HepG2 (cell line): ENCODE data around the gene PHF23. TPM values are rescaled to one million over a fixed set of nuclear protein-coding genes. Genes with fewer than 3 reads are reported as not detected.

Experiments used
- ARID2 ChIP-seq: sonication (generic); formaldehyde crosslinking; IDR thresholded peaks from 2 replicates; pipeline ENCODE4 v1.8.1; 2022; ENCODE audit warnings: mild to moderate bottlenecking, missing genetic modification reagents, borderline replicate concordance
- CHD4 ChIP-seq: fragments of 200-600 bp; sonication (generic); IDR thresholded peaks from 2 replicates; pipeline ENCODE4 v1.7.0; 2017; ENCODE audit warnings: mild to moderate bottlenecking, low read length, borderline replicate concordance
- DZIP1 ChIP-seq: sonication (generic); formaldehyde crosslinking; IDR thresholded peaks from 2 replicates; pipeline ENCODE4 v1.5.0; 2020; ENCODE audit warnings: mild to moderate bottlenecking, missing genetic modification reagents
- HIVEP1 ChIP-seq: sonication (generic); formaldehyde crosslinking; IDR thresholded peaks from 2 replicates; pipeline ENCODE4 v1.4.0; 2020; ENCODE audit warnings: mild to moderate bottlenecking, missing genetic modification reagents
- HOXA5 ChIP-seq: sonication (generic); formaldehyde crosslinking; IDR thresholded peaks from 2 replicates; pipeline ENCODE4 v1.4.0; 2020; ENCODE audit warnings: missing genetic modification reagents
- KDM5B ChIP-seq: sonication (generic); formaldehyde crosslinking; IDR thresholded peaks from 2 replicates; pipeline ENCODE4 v1.4.0; 2020; ENCODE audit warnings: missing genetic modification reagents, mild to moderate bottlenecking, borderline replicate concordance
- MAZ ChIP-seq, 2 experiments: sonication (generic) in 1 of 2; formaldehyde crosslinking in 1 of 2; IDR thresholded peaks; 2 replicates each; pipeline versions ENCODE4 v1.5.0 to v1.6.1; 2012 to 2020; ENCODE audit warnings: low read depth in 2 of 2, mild to moderate bottlenecking in 2 of 2, borderline replicate concordance in 1 of 2, improper control_type of control experiment in 1 of 2, low read length in 1 of 2, missing genetic modification reagents in 1 of 2, moderate library complexity in 1 of 2
- MEIS1 ChIP-seq: sonication (generic); formaldehyde crosslinking; IDR thresholded peaks from 2 replicates; pipeline ENCODE4 v1.9.0; 2021; ENCODE audit warnings: mild to moderate bottlenecking, missing genetic modification reagents, moderate library complexity, borderline replicate concordance
- NKX3-1 ChIP-seq: sonication (generic); formaldehyde crosslinking; IDR thresholded peaks from 2 replicates; pipeline ENCODE4 v1.5.0; 2020; ENCODE audit warnings: missing genetic modification reagents
- PBX2 ChIP-seq: IDR thresholded peaks from 2 replicates; pipeline ENCODE4 v1.6.1; 2016; ENCODE audit warnings: control low read depth
- RARG ChIP-seq: sonication (generic); formaldehyde crosslinking; IDR thresholded peaks from 2 replicates; pipeline ENCODE4 v1.4.0; 2020; ENCODE audit warnings: low read depth, mild to moderate bottlenecking, missing genetic modification reagents
- RFXANK ChIP-seq: IDR thresholded peaks from 2 replicates; pipeline ENCODE4 v1.6.1; 2016
- RXRA ChIP-seq: sonication (generic); formaldehyde crosslinking; IDR thresholded peaks from 2 replicates; pipeline ENCODE4 v1.5.1; 2020; ENCODE audit warnings: missing genetic modification reagents
- SP1 ChIP-seq, 2 experiments: fragments of 450-650 bp in 1 of 2; sonication (generic) in 1 of 2; formaldehyde crosslinking in 1 of 2; IDR thresholded peaks; 2 replicates each; pipeline versions ENCODE4 v1.4.0 to v1.6.1; 2016 to 2020; ENCODE audit warnings: missing genetic modification reagents in 1 of 2
- TBL1XR1 ChIP-seq: fragments of 150-350 bp; IDR thresholded peaks from 2 replicates; pipeline ENCODE4 v1.6.1; 2014; ENCODE audit warnings: borderline replicate concordance, low read length; ENCODE audit not compliant: partially characterized antibody
- ZBTB7A ChIP-seq: sonication (generic); formaldehyde crosslinking; IDR thresholded peaks from 2 replicates; pipeline ENCODE4 v1.8.0; 2022; ENCODE audit warnings: mild to moderate bottlenecking, missing genetic modification reagents
- ZNF724P ChIP-seq: sonication (generic); formaldehyde crosslinking; IDR thresholded peaks from 2 replicates; pipeline ENCODE4 v1.8.0; 2022; ENCODE audit warnings: missing genetic modification reagents, borderline replicate concordance
- polyA plus RNA-seq, 8 experiments: library from polyadenylated mRNA; depleted of rRNA in 3 of 8; stranded (reverse) in 7 of 8; unstranded in 1 of 8; fragments of >200 nt; fragmentation: Illumina TruSeq in 4 of 8; extraction: Trizol in 4 of 8; gene quantifications; 2 replicates each; pipeline versions ENCODE4 v1.2.1 to v1.2.3, GENCODE V29; 2011 to 2016; ENCODE audit warnings: low read depth in 4 of 8, missing spikeins in 1 of 8, mixed read lengths in 1 of 8; ENCODE audit not compliant: insufficient read depth in 1 of 8
- total RNA-seq, 5 experiments: library from RNA; depleted of rRNA; stranded (reverse); fragments of >200 nt; fragmentation: Illumina TruSeq; extraction: Trizol; gene quantifications; 2 replicates each; pipeline ENCODE4 v1.2.3, GENCODE V29; 2016; ENCODE audit warnings: low read depth in 1 of 5
- TF ChIP-seq, protein P1 (sequence below): sonication (generic); formaldehyde crosslinking; IDR thresholded peaks from 2 replicates; pipeline ENCODE4 v1.4.0; 2020; ENCODE audit warnings: missing genetic modification reagents
- TF ChIP-seq, protein P2 (sequence below): IDR thresholded peaks from 2 replicates; pipeline ENCODE4 v1.6.1; 2012; ENCODE audit warnings: inconsistent platforms

PHF23 gene
- total and polyA plus RNA-seq, 2 of the 13 experiments (the other 11 are each of a cell fraction or from before 2014, with no cell fraction given), result 27.6 to 33.2 TPM

GRCh38 chr17:7214300-7215135 is 24.7 kb downstream of the PHF23 start (continued):
- TF ChIP-seq ZNF724P (CRISPR knock-in tag) (no peak), ARID2 (CRISPR knock-in tag) (no peak), KDM5B (CRISPR knock-in tag) (no peak; the same call in 1 of the 2 replicates), RARG (CRISPR knock-in tag) (0 out of 2 replicates have a peak, but pooled peaks have one; percentile 63), MEIS1 (CRISPR knock-in tag) (peak; percentile 80; the same call in 1 of the 2 replicates), DZIP1 (CRISPR knock-in tag) (no peak), HOXA5 (CRISPR knock-in tag) (peak; percentile 48; the same call in 1 of the 2 replicates), SP1 (IDR thresholded peaks at IDR 0.05) (no peak), SP1 (CRISPR knock-in tag; IDR thresholded peaks at IDR 0.05) (peak; percentile 84), CHD4 (peak; percentile 43; the same call in 1 of the 2 replicates), PBX2 (0 out of 2 replicates have a peak, but pooled peaks have one; percentile 35), RXRA (peak; percentile 20; the same call in 1 of the 2 replicates), NKX3-1 (CRISPR knock-in tag) (no peak), ZBTB7A (CRISPR knock-in tag) (no peak), MAZ (IDR thresholded peaks at IDR 0.05; ENCODE audit: borderline replicate concordance, low read depth, low read length) (peak; percentile 66; the same call in 1 of the 2 replicates), MAZ (CRISPR knock-in tag; IDR thresholded peaks at IDR 0.05; ENCODE audit: low read depth) (peak; percentile 8), RFXANK (0 out of 2 replicates have a peak, but pooled peaks have one; percentile 79), TBL1XR1 (peak; percentile 74), HIVEP1 (CRISPR knock-in tag) (0 out of 2 replicates have a peak, but pooled peaks have one; percentile 56)
- TF ChIP-seq, protein P1, sequence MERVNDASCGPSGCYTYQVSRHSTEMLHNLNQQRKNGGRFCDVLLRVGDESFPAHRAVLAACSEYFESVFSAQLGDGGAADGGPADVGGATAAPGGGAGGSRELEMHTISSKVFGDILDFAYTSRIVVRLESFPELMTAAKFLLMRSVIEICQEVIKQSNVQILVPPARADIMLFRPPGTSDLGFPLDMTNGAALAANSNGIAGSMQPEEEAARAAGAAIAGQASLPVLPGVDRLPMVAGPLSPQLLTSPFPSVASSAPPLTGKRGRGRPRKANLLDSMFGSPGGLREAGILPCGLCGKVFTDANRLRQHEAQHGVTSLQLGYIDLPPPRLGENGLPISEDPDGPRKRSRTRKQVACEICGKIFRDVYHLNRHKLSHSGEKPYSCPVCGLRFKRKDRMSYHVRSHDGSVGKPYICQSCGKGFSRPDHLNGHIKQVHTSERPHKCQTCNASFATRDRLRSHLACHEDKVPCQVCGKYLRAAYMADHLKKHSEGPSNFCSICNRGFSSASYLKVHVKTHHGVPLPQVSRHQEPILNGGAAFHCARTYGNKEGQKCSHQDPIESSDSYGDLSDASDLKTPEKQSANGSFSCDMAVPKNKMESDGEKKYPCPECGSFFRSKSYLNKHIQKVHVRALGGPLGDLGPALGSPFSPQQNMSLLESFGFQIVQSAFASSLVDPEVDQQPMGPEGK (CRISPR knock-in tag), result peak; percentile 49; the same call in 1 of the 2 replicates
- TF ChIP-seq, protein P2, sequence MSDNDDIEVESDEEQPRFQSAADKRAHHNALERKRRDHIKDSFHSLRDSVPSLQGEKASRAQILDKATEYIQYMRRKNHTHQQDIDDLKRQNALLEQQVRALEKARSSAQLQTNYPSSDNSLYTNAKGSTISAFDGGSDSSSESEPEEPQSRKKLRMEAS, result peak; percentile 20
